ENCODE data around the gene MGST3.
"Not testable (repeated sequence)": the region's sequence is repeated elsewhere in the genome, so short reads cannot be mapped to it uniquely, and the experiment has no call there.

The MGST3 gene

GRCh38 chr1:165697881-165698760, 67.1 kb downstream of the MGST3 start, which contains the start of gene ALDH9A1:
ALDH9A1 (minus strand) TSS chr1:165698562; CDS start chr1:165698558, 4 bp downstream.
- peak; percentile 82 for DNase-seq (ENCODE audit: low spot score)

GRCh38 chr1:165698761-165699052, 67.7 kb downstream of the MGST3 start:
- no peak for DNase-seq (ENCODE audit: low spot score)

- DNase-seq (ENCODE audit: low spot score), result no peak
Measured at GRCh38 chr1:165699577-165699976, 68.5 kb downstream of the MGST3 start.

- not testable (repeated sequence) for DNase-seq (ENCODE audit: low spot score)
Measured at GRCh38 chr1:165701922-165702321, 70.9 kb downstream of the MGST3 start.

- DNase-seq (ENCODE audit: low spot score), result no peak
Measured at GRCh38 chr1:165703648-165704047, 72.6 kb downstream of the MGST3 start.

Measured in hepatic stellate cell (primary cell).